Endometrium (tissue), 2 donors: Measurements from ENCODE around the gene GSN.

Experiments
- FAIRE-seq: peaks from 2 replicates; lab custom pipeline; 2012; peaks lifted over from hg19 to GRCh38; lab: Jason Lieb, UNC
- donor health status: control.
- donor health status: control.

GSN gene

GRCh38 chr9:121273064-121273775 is 5.3 kb downstream of the GSN start:
- FAIRE-seq = no peak

GRCh38 chr9:121274851-121275250 is 6.9 kb downstream of the GSN start:
- FAIRE-seq = no peak

GRCh38 chr9:121275781-121276658 is 8.1 kb downstream of the GSN start:
- no peak for FAIRE-seq

- FAIRE-seq = no peak
Observed at GRCh38 chr9:121277026-121277425, 9.1 kb downstream of the GSN start.

GRCh38 chr9:121277518-121278295 is 9.7 kb downstream of the GSN start:
- peak; percentile 91 for FAIRE-seq

- FAIRE-seq = peak; percentile 88
Observed at GRCh38 chr9:121278477-121279261, 10.7 kb downstream of the GSN start.

GRCh38 chr9:121279776-121280388 is 11.9 kb downstream of the GSN start:
- no peak for FAIRE-seq

GRCh38 chr9:121280715-121281613 is 13.0 kb downstream of the GSN start:
- FAIRE-seq = no peak

- no peak for FAIRE-seq
Observed at GRCh38 chr9:121281614-121282276, 13.8 kb downstream of the GSN start.

GRCh38 chr9:121282277-121283079 is 14.5 kb downstream of the GSN start:
- FAIRE-seq = no peak

GRCh38 chr9:121283080-121283398 is 15.1 kb downstream of the GSN start:
- no peak for FAIRE-seq

- FAIRE-seq = no peak
Observed at GRCh38 chr9:121283856-121284732, 16.1 kb downstream of the GSN start.

GRCh38 chr9:121284733-121285451 is 16.9 kb downstream of the GSN start:
- FAIRE-seq = no peak

- no peak for FAIRE-seq
Observed at GRCh38 chr9:121285835-121286687, 18.1 kb downstream of the GSN start.

- no peak for FAIRE-seq
Observed at GRCh38 chr9:121286688-121286972, 18.7 kb downstream of the GSN start.

- FAIRE-seq = no peak
Observed at GRCh38 chr9:121286973-121287741, 19.2 kb downstream of the GSN start.
